GM23338 (cell line): ENCODE measurements around the gene TAGAP. TPM values are rescaled to one million over a fixed set of nuclear protein-coding genes. Genes with fewer than 3 reads are reported as not detected.

Experiments
- polyA plus RNA-seq: library from polyadenylated mRNA; unstranded; fragments of >200 nt; fragmentation: Nextera tagmentation; extraction: Ambion mirVana; gene quantifications from 2 replicates; pipeline ENCODE4 v1.2.1, GENCODE V29; 2016
- total RNA-seq: library from RNA; depleted of rRNA; stranded (reverse); fragments of >200 nt; shearing (Covaris generic); gene quantifications from 2 replicates; pipeline ENCODE4 v1.2.3, GENCODE V29; 2014; rRNA removed

TAGAP gene
- total and polyA plus RNA-seq, 2 experiments from 2014 or later: not detected

Other genes with a start within 250 kb of the TAGAP start
- gene EZR, start 225.6 kb downstream of the TAGAP start, total RNA-seq: 208 and 209 TPM in 2 replicates
- 188 and 199 TPM in 2 replicates for gene EZR, start 225.6 kb downstream of the TAGAP start, polyA plus RNA-seq
- 1.7 and 2.4 TPM in 2 replicates for gene RSPH3, start 44.8 kb downstream of the TAGAP start, total RNA-seq
- 2.8 and 3.9 TPM in 2 replicates for gene RSPH3, start 44.8 kb downstream of the TAGAP start, polyA plus RNA-seq
- 0.12 and 0.38 TPM in 2 replicates for gene FNDC1, start 124.4 kb upstream of the TAGAP start, total RNA-seq
- gene FNDC1, start 124.4 kb upstream of the TAGAP start, polyA plus RNA-seq: 0.17 and 0.57 TPM in 2 replicates